ENCODE results near the gene CRTC3.

The CRTC3 gene

DNA sequence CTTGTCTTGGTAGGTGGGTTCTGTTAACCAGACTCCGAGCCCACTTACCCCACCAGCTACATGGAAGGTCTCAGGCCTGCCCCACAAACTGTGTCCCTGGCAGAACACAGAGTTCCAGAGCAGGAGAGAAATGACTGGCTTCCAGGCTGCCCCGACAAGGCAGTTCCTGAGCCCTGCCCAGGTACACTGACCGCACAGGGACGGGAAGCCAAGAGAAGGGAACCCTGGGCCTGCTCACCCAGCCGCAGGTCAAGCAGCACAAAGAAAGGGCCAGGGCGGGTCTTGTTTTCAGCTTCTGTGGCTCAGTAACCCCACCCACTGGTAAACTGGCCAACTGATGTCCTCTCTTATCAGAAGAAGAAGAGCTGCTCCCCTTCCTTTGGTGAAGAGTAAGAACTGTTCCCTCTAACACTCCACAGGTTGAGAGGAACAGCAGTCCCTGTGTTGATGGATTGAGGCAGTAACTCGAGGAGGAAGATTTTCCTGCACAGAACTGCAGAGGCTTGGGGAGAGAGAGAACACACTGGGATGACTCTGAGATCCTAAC, 68.4 kb downstream of the CRTC3 start:
- Histone ChIP-seq H3K9ac (no peak overlapping the region), H3K36me3 (ENCODE audit: control insufficient read depth, insufficient read depth, low read length) (no peaks in the 10 kb centered on the region), H3K4me3 (ENCODE audit: low read depth, low read length) (no peak overlapping the region), H3K4me1 (no peaks in the 10 kb centered on the region), H2AFZ (no peak overlapping the region), H3K79me2 (no peaks in the 10 kb centered on the region), H3K27me3 (ENCODE audit: control insufficient read depth, insufficient read depth, low read length) (no peaks in the 10 kb centered on the region), H3K9me3 (ENCODE audit: control insufficient read depth, low read length) (no peaks in the 10 kb centered on the region), H3K27ac (peak overlapping the region; percentile 45), H3K4me2 (ENCODE audit: low read length) (no peak overlapping the region)
- TF ChIP-seq, protein P1, sequence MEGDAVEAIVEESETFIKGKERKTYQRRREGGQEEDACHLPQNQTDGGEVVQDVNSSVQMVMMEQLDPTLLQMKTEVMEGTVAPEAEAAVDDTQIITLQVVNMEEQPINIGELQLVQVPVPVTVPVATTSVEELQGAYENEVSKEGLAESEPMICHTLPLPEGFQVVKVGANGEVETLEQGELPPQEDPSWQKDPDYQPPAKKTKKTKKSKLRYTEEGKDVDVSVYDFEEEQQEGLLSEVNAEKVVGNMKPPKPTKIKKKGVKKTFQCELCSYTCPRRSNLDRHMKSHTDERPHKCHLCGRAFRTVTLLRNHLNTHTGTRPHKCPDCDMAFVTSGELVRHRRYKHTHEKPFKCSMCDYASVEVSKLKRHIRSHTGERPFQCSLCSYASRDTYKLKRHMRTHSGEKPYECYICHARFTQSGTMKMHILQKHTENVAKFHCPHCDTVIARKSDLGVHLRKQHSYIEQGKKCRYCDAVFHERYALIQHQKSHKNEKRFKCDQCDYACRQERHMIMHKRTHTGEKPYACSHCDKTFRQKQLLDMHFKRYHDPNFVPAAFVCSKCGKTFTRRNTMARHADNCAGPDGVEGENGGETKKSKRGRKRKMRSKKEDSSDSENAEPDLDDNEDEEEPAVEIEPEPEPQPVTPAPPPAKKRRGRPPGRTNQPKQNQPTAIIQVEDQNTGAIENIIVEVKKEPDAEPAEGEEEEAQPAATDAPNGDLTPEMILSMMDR (IDR thresholded peaks at IDR 0.05): no peak

DNA sequence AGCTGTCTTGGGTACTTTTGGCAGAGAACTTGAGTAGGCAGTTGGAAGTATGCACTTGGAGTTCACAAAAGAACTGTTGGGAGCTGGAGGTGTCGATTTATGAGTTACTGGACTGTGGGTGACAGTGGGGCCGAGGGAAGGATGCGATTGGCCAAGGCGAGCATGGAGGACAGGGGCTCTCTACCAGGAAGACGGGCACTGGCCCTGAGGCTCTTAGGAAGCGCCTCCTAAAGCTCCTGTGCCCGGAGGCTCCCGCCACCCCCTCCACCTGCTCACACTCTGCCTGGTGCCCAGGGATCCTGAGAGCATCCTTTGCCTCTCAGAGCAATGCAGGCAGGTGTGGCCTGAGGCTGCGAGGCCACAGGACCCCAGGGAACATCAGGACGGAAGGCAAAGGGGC, 69.0 kb downstream of the CRTC3 start:
- Histone ChIP-seq H3K9ac (no peak overlapping the region), H3K27me3 (ENCODE audit: control insufficient read depth, insufficient read depth, low read length) (no peaks in the 10 kb centered on the region), H2AFZ (no peak overlapping the region), H3K27ac (no peak overlapping the region), H3K4me3 (ENCODE audit: low read depth, low read length) (no peak overlapping the region), H3K9me3 (ENCODE audit: control insufficient read depth, low read length) (no peaks in the 10 kb centered on the region), H3K4me1 (no peaks in the 10 kb centered on the region), H3K36me3 (ENCODE audit: control insufficient read depth, insufficient read depth, low read length) (no peaks in the 10 kb centered on the region), H3K79me2 (no peaks in the 10 kb centered on the region), H3K4me2 (ENCODE audit: low read length) (no peak overlapping the region)
- TF ChIP-seq, protein P1 (IDR thresholded peaks at IDR 0.05): no peak

DNA sequence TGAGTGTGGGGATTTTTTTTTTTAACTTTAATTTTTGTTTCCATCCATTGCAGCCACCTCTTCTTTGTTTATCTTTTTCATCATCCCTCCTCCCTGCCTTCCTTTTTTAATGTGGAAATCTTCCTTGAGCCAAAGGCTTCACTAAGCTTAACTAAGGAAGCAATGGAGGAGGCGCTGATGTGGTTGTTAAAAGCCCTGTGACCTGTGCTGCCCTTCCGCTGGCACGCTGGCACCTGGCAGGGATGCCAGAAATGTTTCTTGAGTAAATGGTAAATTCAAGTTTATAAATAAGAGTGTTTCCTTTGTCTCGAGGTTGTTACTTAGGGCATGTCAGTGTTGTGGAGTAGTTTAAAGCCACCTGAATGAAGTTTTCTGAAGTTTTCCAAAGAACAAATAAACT, 69.4 kb downstream of the CRTC3 start:
- no peaks in the 10 kb centered on the region for H3K27me3 ChIP-seq (ENCODE audit: control insufficient read depth, insufficient read depth, low read length)
- no peaks in the 10 kb centered on the region for H3K9me3 ChIP-seq (ENCODE audit: control insufficient read depth, low read length)
- H3K36me3 ChIP-seq (ENCODE audit: control insufficient read depth, insufficient read depth, low read length): no peaks in the 10 kb centered on the region
- no peak overlapping the region for H3K27ac ChIP-seq
- no peak overlapping the region for H3K4me2 ChIP-seq (ENCODE audit: low read length)
- no peak overlapping the region for H3K4me3 ChIP-seq (ENCODE audit: low read depth, low read length)
- H3K79me2 ChIP-seq: no peaks in the 10 kb centered on the region
- H3K9ac ChIP-seq: no peak overlapping the region
- H3K4me1 ChIP-seq: no peaks in the 10 kb centered on the region
- TF ChIP-seq, protein P1 (IDR thresholded peaks at IDR 0.05): no peak
- H2AFZ ChIP-seq: no peak overlapping the region

DNA sequence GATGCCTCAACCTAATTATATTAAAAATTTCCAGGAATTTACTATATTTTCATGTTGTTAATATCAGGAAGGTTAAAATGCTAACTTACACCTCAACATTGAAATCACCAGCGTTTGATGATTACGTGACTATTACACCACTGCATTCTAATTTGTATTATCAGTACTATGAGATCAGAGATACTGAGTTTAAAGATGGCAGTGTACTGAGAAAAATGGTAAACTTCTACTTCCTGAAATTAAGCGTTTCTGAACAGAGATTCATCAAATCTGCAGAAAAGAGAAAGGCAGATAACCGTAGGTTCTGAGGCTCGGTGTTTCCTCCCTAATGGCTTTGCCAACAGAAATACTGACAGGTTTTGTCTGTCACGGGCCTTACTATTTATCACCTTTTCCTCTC, 69.9 kb downstream of the CRTC3 start:
- Histone ChIP-seq H3K36me3 (ENCODE audit: control insufficient read depth, insufficient read depth, low read length) (no peaks in the 10 kb centered on the region), H3K4me2 (ENCODE audit: low read length) (no peak overlapping the region), H2AFZ (no peak overlapping the region), H3K9me3 (ENCODE audit: control insufficient read depth, low read length) (no peaks in the 10 kb centered on the region), H3K4me3 (ENCODE audit: low read depth, low read length) (no peak overlapping the region), H3K27ac (no peak overlapping the region), H3K4me1 (no peaks in the 10 kb centered on the region), H3K79me2 (no peaks in the 10 kb centered on the region), H3K27me3 (ENCODE audit: control insufficient read depth, insufficient read depth, low read length) (no peaks in the 10 kb centered on the region), H3K9ac (no peak overlapping the region)
- TF ChIP-seq, protein P1 (IDR thresholded peaks at IDR 0.05): no peak

DNA sequence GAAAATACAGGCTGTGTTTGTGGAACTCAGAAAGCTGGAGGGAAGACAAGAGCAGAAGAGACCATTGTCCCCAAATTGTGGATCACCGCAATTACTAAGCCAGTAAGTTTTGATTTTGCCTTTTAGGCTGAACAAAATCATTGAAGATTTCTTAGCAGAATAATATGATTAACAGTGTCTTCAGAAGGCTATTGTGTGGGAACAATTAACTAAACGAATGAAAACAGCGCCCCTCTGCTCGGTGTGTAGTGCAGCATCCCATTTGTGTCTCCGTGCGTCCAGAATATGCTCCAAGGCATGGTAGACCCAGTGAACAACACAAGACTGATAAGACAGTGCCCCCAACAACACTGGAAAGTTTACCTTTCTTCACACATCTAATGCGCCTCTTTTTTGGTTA, 71.2 kb downstream of the CRTC3 start:
- Histone ChIP-seq H3K79me2 (no peaks in the 10 kb centered on the region), H3K9ac (no peak overlapping the region), H3K27ac (no peak overlapping the region), H2AFZ (no peak overlapping the region), H3K36me3 (ENCODE audit: control insufficient read depth, insufficient read depth, low read length) (no peaks in the 10 kb centered on the region), H3K4me2 (ENCODE audit: low read length) (no peak overlapping the region), H3K4me3 (ENCODE audit: low read depth, low read length) (no peak overlapping the region), H3K4me1 (no peaks in the 10 kb centered on the region), H3K9me3 (ENCODE audit: control insufficient read depth, low read length) (no peaks in the 10 kb centered on the region), H3K27me3 (ENCODE audit: control insufficient read depth, insufficient read depth, low read length) (no peaks in the 10 kb centered on the region)
- TF ChIP-seq, protein P1 (IDR thresholded peaks at IDR 0.05): no peak

Data from parathyroid adenoma (tissue), 2 donors.